Thyroid gland (tissue), 4 donors: Measurements from ENCODE around the gene E4F1. TPM values are rescaled to one million over a fixed set of nuclear protein-coding genes. Genes with fewer than 3 reads are reported as not detected.
A peak's percentile ranks its signal among the peaks of the same experiment; 100 is the strongest.

ENCODE experiments used
- DNase-seq, 2 donors: peaks; one replicate each; pipeline ENCODE4 v3.0.0-alpha.2; 2019
- H3K27ac ChIP-seq, 3 donors: fragments of 200-600 bp; sonication (generic); 1 replicate in 2 of 3; 2 replicates in 1 of 3; pipeline ENCODE4 v1.5.1; 2016 to 2019; ENCODE audit warnings: mild to moderate bottlenecking in 1 of 3, moderate library complexity in 1 of 3
- H3K27me3 ChIP-seq: fragments of 200-600 bp; sonication (generic); one replicate; pipeline ENCODE4 v1.5.1; 2019
- H3K36me3 ChIP-seq, 2 donors: fragments of 200-600 bp; sonication (generic); one replicate each; pipeline ENCODE4 v1.5.1; 2016 to 2019
- H3K4me1 ChIP-seq, 2 donors: fragments of 200-600 bp; sonication (generic); one replicate each; pipeline ENCODE4 v1.5.1; 2017 to 2019
- H3K4me3 ChIP-seq, 3 donors: fragments of 200-600 bp; sonication (generic); replicated peaks in 1 of 3; 1 replicate in 2 of 3; 2 replicates in 1 of 3; pipeline ENCODE4 v1.5.1; 2016; ENCODE audit warnings: mild to moderate bottlenecking in 1 of 3
- H3K9me3 ChIP-seq: fragments of 200-600 bp; sonication (generic); one replicate; pipeline ENCODE4 v1.5.1; 2017
- CTCF ChIP-seq, 6 experiments: fragments of 200-600 bp in 3 of 6; fragments of 450-650 bp in 3 of 6; sonication (generic) in 3 of 6; IDR thresholded peaks; one replicate each; pipeline ENCODE4 v1.5.1; 2016 to 2019; ENCODE audit warnings: antibody characterized with exemption in 6 of 6, mild to moderate bottlenecking in 2 of 6, inconsistent platforms in 1 of 6, moderate library complexity in 1 of 6
- POLR2A ChIP-seq, 2 donors: fragments of 450-650 bp; IDR thresholded peaks; one replicate each; pipeline ENCODE4 v1.6.1; 2017; ENCODE audit warnings: antibody characterized with exemption in 2 of 2, mild to moderate bottlenecking in 2 of 2, moderate library complexity in 1 of 2
- WGBS, 2 donors: methylation state at CpG; one replicate each; pipeline ENCODE4 v1.1.5; 2017; 5-methylcytosine and 5-hydroxymethylcytosine counted together
- intact Hi-C: fragments of 100-400 bp; cut with DNase I; formaldehyde crosslinking; loops from one replicate; pipeline ENCODE4 v1.15.1; 2023
- total RNA-seq, 4 donors: library from RNA; depleted of rRNA; stranded (reverse); fragments of >200 nt; gene quantifications; one replicate each; pipeline ENCODE4 v1.2.3, GENCODE V29; 2016

Gene E4F1
- total RNA-seq, 4 donors from 2014 or later: 35.3 to 55.7 (median 41.3) TPM

- no peaks in the 10 kb centered on the region for H3K27me3 ChIP-seq
- H3K4me1 ChIP-seq: peaks cover 22 to 34% of the 10 kb centered on the region in 2 donors
- DNase-seq: peak in 1 of 2 donors; percentile 46
- no peak within 1 kb of the TSS for H3K27ac ChIP-seq
- H3K4me3 ChIP-seq: no peak within 1 kb of the TSS
- WGBS, 2 donors: 5 to 12% methylated on average over 4 to 16 of the region's 64 CpGs
- H3K36me3 ChIP-seq: peaks cover 34 to 35% of the 10 kb centered on the region in 2 donors
- intact Hi-C loops: no loop called here
- no peaks in the 10 kb centered on the region for H3K9me3 ChIP-seq
- TF ChIP-seq POLR2A (IDR thresholded peaks at IDR 0.05): no peak
- no peak for TF ChIP-seq CTCF (IDR thresholded peaks at IDR 0.05)
Measured at GRCh38 chr16:2236337-2237101, 13.1 kb downstream of the E4F1 start, which contains the start of gene DNASE1L2. DNASE1L2 (plus strand) TSS chr16:2236444; CDS start chr16:2236817, 373 bp downstream.

- no peak for DNase-seq
- 14 to 25% methylated on average over 7 to 11 of the region's 40 CpGs for WGBS, 2 donors
Measured at GRCh38 chr16:2237102-2237482, 13.7 kb downstream of the E4F1 start.

GRCh38 chr16:2237493-2238149, 14.2 kb downstream of the E4F1 start:
- WGBS, 2 donors: 20% methylated on average over 1 of the region's 65 CpGs; no CpG with 5 or more reads in 1 of the 2 donors
- Histone ChIP-seq H3K9me3 (no peaks in the 10 kb centered on the region), H3K27me3 (no peaks in the 10 kb centered on the region), H3K4me1 (peaks cover 12 to 23% of the 10 kb centered on the region in 2 donors), H3K4me3 (no peak overlapping the region), H3K36me3 (peaks cover 35 to 37% of the 10 kb centered on the region in 2 donors), H3K27ac (no peak overlapping the region)
- TF ChIP-seq CTCF (IDR thresholded peaks at IDR 0.05): no peak
- TF ChIP-seq POLR2A (IDR thresholded peaks at IDR 0.05): no peak
- no peak for DNase-seq
- intact Hi-C loops: no loop called here

More at GRCh38 chr16:2237102-2237482, 13.7 kb downstream of the E4F1 start:
- H3K27ac ChIP-seq: no peak overlapping the region
- no peaks in the 10 kb centered on the region for H3K27me3 ChIP-seq
- peaks cover 16 to 29% of the 10 kb centered on the region in 2 donors for H3K4me1 ChIP-seq
- H3K4me3 ChIP-seq: no peak overlapping the region
- no peaks in the 10 kb centered on the region for H3K9me3 ChIP-seq
- intact Hi-C loops: no loop called here
- H3K36me3 ChIP-seq: peaks cover 32 to 35% of the 10 kb centered on the region in 2 donors
- TF ChIP-seq POLR2A (IDR thresholded peaks at IDR 0.05) (no peak), CTCF (IDR thresholded peaks at IDR 0.05) (no peak)

GRCh38 chr16:2238150-2238837, 14.9 kb downstream of the E4F1 start:
- peaks cover 35 to 36% of the 10 kb centered on the region in 2 donors for H3K36me3 ChIP-seq
- TF ChIP-seq CTCF (IDR thresholded peaks at IDR 0.05) (no peak), POLR2A (IDR thresholded peaks at IDR 0.05) (no peak)
- DNase-seq: no peak

More at GRCh38 chr16:2238150-2238837, 14.9 kb downstream of the E4F1 start:
- WGBS, 2 donors: 72 to 79% methylated on average over 3 to 17 of the region's 18 CpGs
- Histone ChIP-seq H3K4me3 (no peak overlapping the region), H3K4me1 (peaks cover 6 to 17% of the 10 kb centered on the region in 2 donors), H3K27ac (no peak overlapping the region), H3K27me3 (no peaks in the 10 kb centered on the region), H3K9me3 (no peaks in the 10 kb centered on the region)
- intact Hi-C loops: no loop called here
